Inferior parietal cortex (tissue), 1 donor: ENCODE data around the gene TXNRD2.
A peak's percentile ranks its signal among the peaks of the same experiment; 100 is the strongest.

Source experiments
- DNase-seq: peaks from one replicate; pipeline ENCODE4 v3.0.0-alpha.2; 2016; ENCODE audit errors: extremely low spot score

Gene TXNRD2

DNA sequence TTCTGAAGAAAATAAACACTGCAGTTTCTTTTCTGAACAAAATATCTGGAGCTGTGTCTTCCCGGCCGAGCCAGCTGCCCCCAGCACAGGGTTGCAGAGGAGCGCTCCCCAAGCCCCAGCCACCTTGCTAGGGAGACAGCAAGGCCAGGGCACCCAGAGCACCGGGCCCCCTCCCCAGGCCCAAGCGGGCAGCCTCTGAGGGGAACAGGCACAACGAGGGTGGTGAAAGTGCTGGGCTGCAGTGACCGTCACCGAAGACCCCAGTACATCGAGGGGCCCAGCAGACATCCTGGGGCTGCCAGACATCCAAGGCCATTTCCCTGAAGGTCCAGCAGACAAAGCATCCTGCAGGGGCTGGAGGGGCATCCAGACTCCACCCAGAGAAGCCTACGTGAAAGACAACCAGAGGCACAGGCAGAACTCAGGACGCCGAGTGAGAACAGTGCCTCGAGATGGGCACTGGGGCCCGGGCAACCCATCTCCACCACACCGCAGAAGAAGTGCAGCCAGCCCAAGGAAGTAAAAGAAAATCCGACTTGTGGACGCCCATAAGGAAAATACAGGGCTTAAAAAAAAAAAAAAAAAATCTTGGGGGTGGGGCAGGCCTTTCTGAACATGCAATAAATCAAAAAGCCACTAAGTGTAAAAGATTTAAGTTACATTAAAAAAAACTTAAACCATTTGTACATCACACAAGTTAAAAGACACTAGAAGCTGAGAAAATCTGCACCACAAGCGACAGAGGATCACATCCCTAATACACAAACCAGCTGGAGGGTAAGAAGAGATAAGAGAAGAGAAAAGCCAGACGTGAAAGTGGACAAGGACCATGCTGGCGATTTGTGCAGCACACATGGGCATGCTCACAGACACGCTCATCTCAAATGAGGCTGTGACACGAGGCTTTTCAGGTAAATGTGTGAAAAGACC, 36.0 kb downstream of the TXNRD2 start:
- DNase-seq, result no peak

GRCh38 chr22:19904935-19905334, 36.7 kb downstream of the TXNRD2 start:
- DNase-seq, result no peak

DNA sequence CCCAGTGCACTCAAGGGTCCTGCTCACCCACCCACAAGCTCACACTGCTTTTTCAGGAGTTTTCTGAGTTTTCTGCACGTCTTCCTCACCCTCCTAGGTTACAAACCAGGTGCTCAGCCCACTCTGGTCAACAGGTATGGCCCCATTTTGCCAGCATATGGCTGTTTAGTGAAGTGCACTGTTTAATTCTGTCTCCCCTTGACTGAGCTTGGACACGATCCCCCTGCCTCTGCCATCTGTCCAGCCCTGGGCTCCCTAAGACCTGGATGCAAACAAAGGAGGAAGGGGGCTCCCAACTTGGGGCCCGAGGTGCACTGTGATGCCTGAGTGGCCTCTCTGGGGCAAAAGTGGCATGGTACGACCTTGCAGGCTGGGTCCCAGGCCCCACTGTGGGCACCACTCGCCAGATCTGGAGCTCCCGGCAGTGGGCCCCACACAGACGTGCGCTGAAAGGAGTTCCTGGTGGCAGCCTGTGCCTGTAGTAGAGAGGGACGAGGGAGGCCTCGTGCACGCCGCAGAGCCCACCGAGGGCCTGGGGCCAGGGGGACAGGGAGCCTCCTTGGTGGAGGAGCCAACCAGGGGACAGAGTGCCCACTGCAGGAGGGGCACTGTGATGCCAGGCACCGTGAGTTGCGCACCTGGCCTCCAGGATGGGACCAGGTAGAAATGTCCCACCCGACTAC, 37.3 kb downstream of the TXNRD2 start:
- DNase-seq, result no peak

DNA sequence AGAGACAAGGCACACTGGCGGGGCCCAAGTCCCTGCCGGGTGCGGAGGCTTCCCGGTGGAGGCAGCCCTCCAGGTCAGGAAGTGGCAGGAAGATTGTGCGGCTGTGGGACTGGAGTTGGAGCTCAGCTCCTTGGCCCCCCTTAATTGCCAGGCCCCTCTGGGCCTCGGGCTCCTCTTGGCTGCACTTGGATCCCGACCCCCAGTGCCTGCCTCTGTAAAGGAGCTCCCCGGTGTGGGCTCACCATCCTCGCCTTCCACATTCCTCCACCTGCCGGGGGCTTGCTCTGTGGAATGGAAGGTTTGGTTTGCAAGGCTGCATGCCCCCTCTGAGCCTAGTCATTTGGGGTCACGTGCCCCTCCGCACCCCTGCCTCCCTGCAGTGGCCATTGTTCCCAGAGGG, 38.1 kb downstream of the TXNRD2 start:
- no peak for DNase-seq

- no peak for DNase-seq
Observed at GRCh38 chr22:19903031-19903430, 38.6 kb downstream of the TXNRD2 start.

GRCh38 chr22:19902245-19902715, 39.3 kb downstream of the TXNRD2 start:
- DNase-seq, result no peak

- no peak for DNase-seq
Observed at GRCh38 chr22:19901577-19902244, 39.9 kb downstream of the TXNRD2 start.

DNA sequence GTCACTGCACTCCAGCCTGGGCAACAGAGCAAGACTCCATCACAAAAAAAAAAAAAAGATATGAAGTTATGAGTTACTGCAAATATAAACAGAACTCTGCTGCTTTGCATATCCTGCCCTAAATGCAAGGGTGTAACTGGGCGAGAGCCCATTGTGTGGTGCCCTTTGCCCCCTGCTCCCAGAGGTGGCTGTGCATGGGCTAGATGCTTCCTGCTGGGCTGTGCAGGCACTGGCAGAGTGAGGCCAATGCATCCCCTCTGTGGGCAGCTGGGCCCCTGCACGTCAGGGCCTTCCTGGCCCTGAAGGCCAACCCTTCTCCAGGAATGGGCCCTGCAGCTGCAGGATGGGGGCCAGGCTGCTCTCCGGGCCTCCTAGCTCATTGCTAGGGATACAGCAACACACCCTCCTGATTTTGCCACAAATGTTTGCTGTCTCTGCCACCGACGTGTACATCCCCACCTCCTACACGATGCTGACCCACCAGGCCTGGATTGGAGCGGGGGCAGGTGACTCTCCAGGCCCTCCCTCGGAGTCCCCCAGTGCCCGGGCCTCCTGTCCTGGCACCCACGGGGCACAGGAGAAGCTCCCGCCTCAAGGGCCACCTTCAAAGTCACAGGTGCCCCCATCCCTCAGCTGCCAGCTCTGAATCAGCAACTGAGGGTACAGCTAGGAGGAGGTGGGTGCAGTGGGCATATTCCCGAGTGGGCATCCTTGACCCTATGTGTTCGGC, 40.7 kb downstream of the TXNRD2 start:
- DNase-seq, result no peak

DNA sequence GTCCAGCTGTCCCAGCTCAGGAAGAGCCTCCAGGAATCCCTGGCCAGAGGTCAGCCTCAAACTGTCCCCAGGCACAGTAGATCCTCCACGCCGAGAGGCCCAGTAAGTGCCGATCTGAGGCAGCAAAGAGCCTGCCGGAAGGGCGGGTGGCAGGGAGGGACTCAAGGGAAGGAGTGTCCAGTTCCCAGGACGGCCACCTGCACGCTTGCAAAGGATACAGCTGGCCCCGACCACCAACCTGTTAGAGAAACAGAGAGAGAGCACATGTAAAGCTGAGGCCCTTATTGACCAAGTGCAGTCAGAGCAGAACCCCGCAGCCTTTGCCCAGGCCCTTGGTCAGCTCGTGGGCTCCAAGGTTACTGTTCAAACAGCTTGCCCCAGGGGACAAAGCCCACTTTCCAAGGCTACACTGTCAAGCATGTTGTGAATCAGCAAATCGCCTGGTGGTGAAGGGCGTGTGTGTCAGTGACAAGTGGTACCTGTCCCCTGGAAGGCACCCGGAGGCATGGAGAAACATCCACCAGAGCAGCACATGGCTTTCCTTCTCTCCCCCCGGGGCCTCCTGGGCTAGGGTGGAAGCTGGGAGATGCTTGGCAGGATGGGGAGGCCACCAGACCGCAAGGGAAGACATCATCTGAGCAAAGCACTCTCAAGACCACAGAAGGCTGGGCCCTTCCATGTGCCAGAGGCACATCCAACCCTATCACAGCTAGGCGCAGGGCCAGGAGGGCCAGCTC, 42.6 kb downstream of the TXNRD2 start:
- DNase-seq, result no peak

GRCh38 chr22:19898145-19898544, 43.5 kb downstream of the TXNRD2 start:
- DNase-seq, result no peak

- no peak for DNase-seq
Observed at GRCh38 chr22:19897726-19898125, 43.9 kb downstream of the TXNRD2 start.

GRCh38 chr22:19896665-19897355, 44.8 kb downstream of the TXNRD2 start:
- DNase-seq, result no peak

DNA sequence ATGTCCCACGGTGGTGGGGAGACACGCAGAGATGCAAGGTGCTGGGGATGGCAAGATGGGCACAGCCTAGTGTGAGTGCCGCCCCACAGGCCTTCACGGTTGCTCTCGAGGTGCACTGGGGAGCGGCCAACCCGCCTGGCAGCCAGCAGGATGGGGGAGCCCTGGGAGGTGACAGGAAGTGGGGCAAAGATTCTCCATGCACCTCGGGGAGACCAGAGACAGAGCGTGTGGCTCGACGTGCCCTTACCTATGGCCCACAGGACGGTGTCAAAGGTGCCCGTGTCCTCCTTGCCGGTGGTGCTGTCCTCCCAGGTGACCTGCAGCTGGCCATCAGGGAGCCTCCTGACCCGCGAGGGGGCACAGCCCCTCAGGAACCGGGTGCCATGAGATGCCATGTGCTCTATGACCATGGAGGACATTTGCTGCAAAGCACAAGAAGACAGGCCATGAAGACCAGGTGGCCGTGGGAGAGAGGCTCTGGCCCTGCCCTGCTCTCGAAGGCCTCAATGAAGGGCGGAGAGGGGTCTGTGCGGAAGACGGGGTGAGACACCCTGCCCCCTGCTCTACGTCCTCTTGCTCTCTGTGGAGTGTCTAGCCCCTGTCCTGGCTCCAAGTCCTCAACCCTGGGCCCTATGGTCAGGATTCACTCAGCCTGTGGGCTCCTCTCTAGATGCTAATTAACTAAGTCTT, 46.3 kb downstream of the TXNRD2 start:
- DNase-seq, result no peak

GRCh38 chr22:19893363-19893762, 48.3 kb downstream of the TXNRD2 start:
- DNase-seq, result no peak

DNA sequence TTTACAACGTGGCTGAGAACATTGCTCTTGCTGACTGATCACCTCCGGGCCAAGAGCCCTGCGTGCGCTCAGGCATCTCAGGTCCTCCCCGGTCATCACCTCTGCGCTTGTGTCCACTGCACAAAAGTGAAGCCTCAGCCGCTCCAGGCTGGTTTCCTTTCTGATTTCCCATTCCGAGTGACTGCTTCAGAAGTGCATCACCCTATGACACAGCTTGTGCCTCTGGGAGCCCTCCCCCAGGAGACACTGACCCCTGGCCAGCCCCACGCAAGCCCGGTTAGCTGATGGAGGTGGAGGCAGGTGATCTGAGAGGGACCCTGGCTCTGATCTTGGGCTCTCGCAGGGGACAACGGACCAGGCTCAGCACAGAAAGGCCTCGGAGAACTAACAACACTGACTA, 48.7 kb downstream of the TXNRD2 start:
- no peak for DNase-seq

- no peak for DNase-seq
Observed at GRCh38 chr22:19892257-19892879, 49.2 kb downstream of the TXNRD2 start.

- peak; percentile 64 for DNase-seq
Observed at GRCh38 chr22:19891317-19892256, 50.0 kb downstream of the TXNRD2 start.
